HL-60 (cell line): ENCODE data around the gene LIMA1.
"Not testable (repeated sequence)": the region's sequence is repeated elsewhere in the genome, so short reads cannot be mapped to it uniquely, and the experiment has no call there.

Source experiments
- DNase-seq, 2 experiments: peaks; one replicate each; pipeline ENCODE4 v3.0.0-alpha.2; 2010 to 2020; ENCODE audit warnings: low read depth in 1 of 2, low spot score in 1 of 2
- H3K27ac ChIP-seq: fragments of 250-450 bp; sonication (Bioruptor Pico); replicated peaks from 2 replicates; pipeline ENCODE4 v1.5.1; 2020; ENCODE audit warnings: mild to moderate bottlenecking, moderate library complexity
- H3K27me3 ChIP-seq: fragments of 250-450 bp; sonication (Bioruptor Pico); 2 replicates; pipeline ENCODE4 v1.5.1; 2021; ENCODE audit warnings: mild to moderate bottlenecking, moderate library complexity; ENCODE audit not compliant: insufficient read depth, poor library complexity, severe bottlenecking
- H3K4me3 ChIP-seq: replicated peaks from 2 replicates; pipeline ENCODE4 v1.5.1; 2011; ENCODE audit warnings: mild to moderate bottlenecking, control low read depth, low read length; ENCODE audit not compliant: insufficient read depth
- GABPA ChIP-seq: IDR thresholded peaks from 2 replicates; pipeline ENCODE4 v1.6.1; 2012; ENCODE audit warnings: low read depth
- POLR2AphosphoS5 ChIP-seq: IDR thresholded peaks from 2 replicates; pipeline ENCODE4 v1.6.1; 2012; ENCODE audit warnings: low read depth
- SPI1 ChIP-seq: IDR thresholded peaks from 2 replicates; pipeline ENCODE4 v1.6.1; 2012; ENCODE audit warnings: low read depth, mild to moderate bottlenecking, borderline replicate concordance
- TF ChIP-seq, protein P1 (sequence below): IDR thresholded peaks from one replicate; pipeline ENCODE4 v1.5.1; 2011; ENCODE audit warnings: low read length, control low read depth, inconsistent platforms; ENCODE audit not compliant: insufficient read depth
- TF ChIP-seq, protein P2 (sequence below): IDR thresholded peaks from 2 replicates; pipeline ENCODE4 v1.6.1; 2012; ENCODE audit warnings: low read depth; ENCODE audit not compliant: insufficient replicate concordance

Gene LIMA1

GRCh38 chr12:50315803-50316202 lies 32.5 kb upstream of the LIMA1 start:
- Histone ChIP-seq H3K4me3 (no peak overlapping the region), H3K27me3 (no peaks in the 10 kb centered on the region), H3K27ac (no peak overlapping the region)
- TF ChIP-seq POLR2AphosphoS5 (no peak), GABPA (no peak), SPI1 (no peak)
- TF ChIP-seq, protein P1, sequence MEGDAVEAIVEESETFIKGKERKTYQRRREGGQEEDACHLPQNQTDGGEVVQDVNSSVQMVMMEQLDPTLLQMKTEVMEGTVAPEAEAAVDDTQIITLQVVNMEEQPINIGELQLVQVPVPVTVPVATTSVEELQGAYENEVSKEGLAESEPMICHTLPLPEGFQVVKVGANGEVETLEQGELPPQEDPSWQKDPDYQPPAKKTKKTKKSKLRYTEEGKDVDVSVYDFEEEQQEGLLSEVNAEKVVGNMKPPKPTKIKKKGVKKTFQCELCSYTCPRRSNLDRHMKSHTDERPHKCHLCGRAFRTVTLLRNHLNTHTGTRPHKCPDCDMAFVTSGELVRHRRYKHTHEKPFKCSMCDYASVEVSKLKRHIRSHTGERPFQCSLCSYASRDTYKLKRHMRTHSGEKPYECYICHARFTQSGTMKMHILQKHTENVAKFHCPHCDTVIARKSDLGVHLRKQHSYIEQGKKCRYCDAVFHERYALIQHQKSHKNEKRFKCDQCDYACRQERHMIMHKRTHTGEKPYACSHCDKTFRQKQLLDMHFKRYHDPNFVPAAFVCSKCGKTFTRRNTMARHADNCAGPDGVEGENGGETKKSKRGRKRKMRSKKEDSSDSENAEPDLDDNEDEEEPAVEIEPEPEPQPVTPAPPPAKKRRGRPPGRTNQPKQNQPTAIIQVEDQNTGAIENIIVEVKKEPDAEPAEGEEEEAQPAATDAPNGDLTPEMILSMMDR: no peak
- TF ChIP-seq, protein P2, sequence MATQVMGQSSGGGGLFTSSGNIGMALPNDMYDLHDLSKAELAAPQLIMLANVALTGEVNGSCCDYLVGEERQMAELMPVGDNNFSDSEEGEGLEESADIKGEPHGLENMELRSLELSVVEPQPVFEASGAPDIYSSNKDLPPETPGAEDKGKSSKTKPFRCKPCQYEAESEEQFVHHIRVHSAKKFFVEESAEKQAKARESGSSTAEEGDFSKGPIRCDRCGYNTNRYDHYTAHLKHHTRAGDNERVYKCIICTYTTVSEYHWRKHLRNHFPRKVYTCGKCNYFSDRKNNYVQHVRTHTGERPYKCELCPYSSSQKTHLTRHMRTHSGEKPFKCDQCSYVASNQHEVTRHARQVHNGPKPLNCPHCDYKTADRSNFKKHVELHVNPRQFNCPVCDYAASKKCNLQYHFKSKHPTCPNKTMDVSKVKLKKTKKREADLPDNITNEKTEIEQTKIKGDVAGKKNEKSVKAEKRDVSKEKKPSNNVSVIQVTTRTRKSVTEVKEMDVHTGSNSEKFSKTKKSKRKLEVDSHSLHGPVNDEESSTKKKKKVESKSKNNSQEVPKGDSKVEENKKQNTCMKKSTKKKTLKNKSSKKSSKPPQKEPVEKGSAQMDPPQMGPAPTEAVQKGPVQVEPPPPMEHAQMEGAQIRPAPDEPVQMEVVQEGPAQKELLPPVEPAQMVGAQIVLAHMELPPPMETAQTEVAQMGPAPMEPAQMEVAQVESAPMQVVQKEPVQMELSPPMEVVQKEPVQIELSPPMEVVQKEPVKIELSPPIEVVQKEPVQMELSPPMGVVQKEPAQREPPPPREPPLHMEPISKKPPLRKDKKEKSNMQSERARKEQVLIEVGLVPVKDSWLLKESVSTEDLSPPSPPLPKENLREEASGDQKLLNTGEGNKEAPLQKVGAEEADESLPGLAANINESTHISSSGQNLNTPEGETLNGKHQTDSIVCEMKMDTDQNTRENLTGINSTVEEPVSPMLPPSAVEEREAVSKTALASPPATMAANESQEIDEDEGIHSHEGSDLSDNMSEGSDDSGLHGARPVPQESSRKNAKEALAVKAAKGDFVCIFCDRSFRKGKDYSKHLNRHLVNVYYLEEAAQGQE: no peak
- no peak for DNase-seq

- Histone ChIP-seq H3K27ac (no peak overlapping the region), H3K4me3 (no peak overlapping the region), H3K27me3 (no peaks in the 10 kb centered on the region)
- TF ChIP-seq GABPA: no peak
- TF ChIP-seq, protein P1: peak; percentile 14
- DNase-seq: no peak
These were observed 31.5 kb upstream of the LIMA1 start for GRCh38 chr12:50314636-50315312.

- H3K27me3 ChIP-seq, DNase-seq, H3K27ac ChIP-seq: not testable (repeated sequence)
These were observed 30.7 kb upstream of the LIMA1 start for GRCh38 chr12:50313971-50314370.

DNA sequence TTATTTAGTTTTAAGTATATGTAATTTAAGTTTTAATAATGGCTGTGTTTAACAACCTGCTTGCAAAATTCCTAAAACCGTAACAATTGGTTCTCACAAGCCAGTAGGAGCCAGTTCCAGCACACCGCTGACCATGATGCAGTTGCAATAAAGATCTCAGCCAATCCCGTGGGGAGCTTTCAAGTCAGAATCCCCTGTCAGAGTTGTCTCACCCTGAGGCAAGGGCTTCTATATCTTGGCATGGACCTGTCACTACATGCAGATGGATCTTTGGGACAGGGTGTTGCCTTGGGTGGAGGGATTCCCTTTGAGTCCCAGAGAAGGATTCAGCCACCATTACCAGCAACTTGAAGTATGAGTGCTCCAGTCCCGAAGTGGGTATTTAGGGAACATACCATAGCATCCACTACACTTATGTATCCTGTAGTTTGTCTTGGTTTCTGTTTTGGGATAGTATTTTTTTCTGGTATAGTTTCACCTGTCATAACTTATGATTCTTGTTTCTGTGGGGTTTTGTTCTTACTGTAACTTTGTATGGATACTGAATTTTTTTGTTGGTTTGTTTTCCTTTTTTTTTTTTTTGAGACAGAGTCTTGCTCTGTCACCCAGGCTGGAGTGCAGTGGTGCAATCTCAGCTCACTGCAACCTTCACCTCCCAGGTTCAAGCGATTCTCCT lies 30.1 kb upstream of the LIMA1 start:
- no peak for TF ChIP-seq SPI1
- TF ChIP-seq, protein P1: no peak
- no peak for TF ChIP-seq GABPA
- no peak for TF ChIP-seq POLR2AphosphoS5
- TF ChIP-seq, protein P2: no peak
- Histone ChIP-seq H3K4me3 (no peak overlapping the region), H3K27me3 (no peaks in the 10 kb centered on the region), H3K27ac (no peak overlapping the region)
- no peak for DNase-seq

More at GRCh38 chr12:50313971-50314370, 30.7 kb upstream of the LIMA1 start:
- not testable (repeated sequence) for H3K4me3 ChIP-seq

- H3K27me3 ChIP-seq, H3K27ac ChIP-seq, H3K4me3 ChIP-seq, DNase-seq: not testable (repeated sequence)
These were observed 28.7 kb upstream of the LIMA1 start for GRCh38 chr12:50311858-50312609.
